ENCODE data around the gene HS3ST3A1. TPM values are rescaled to one million over a fixed set of nuclear protein-coding genes. Genes with fewer than 3 reads are reported as not detected.

Gene HS3ST3A1
- total and polyA plus RNA-seq, 2 of the 4 experiments (the other 2 are of a cell fraction) = 8.8 to 9.0 TPM

DNA sequence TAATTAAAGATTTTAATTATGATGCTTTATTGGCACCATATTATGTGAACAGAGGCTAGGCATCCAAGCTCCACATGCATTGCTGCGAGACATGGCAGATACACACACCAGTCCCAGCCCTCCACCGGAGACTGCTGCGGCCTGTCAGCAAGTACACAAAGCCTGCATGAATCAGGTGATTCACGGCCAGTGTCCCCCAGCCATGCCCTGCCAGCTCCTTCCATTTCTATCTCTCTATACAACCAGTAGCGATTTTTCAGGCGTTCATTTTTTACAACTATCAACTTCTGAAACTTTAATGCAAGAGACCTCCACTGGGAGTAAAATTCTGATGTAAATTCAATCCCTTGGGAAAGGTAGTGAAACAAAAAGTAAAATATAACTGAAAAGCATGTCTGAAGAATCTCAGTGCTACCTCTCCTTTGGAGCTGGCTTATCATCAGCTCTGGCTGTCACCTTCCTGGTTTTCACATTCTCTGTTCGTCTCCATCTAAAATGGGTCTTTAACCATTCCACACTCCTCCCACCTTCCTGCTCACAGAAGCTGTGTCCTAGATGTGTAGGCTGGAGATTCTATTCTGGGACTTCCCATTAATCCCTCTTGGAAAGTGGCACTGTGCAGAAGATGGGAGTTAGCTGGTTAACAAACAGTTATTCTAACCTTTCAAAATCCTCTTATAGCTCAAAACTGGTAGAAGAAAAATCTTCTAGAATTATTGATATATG, 32.2 kb downstream of the HS3ST3A1 start:
- peaks cover 2% of the 10 kb centered on the region; the same call in 1 of the 2 replicates for H3K36me3 ChIP-seq (ENCODE audit: control insufficient read depth, insufficient read depth, low read length)
- H3K56ac ChIP-seq (ENCODE audit: extremely low read depth, insufficient read depth, low read length) = no peak overlapping the region
- H3K4me1 ChIP-seq (ENCODE audit: control insufficient read depth, insufficient read depth, low read length) = peaks cover 8% of the 10 kb centered on the region
- 0 out of 3 replicates have a peak overlapping the region, but pooled peaks have one; percentile 37 for H2BK15ac ChIP-seq (ENCODE audit: low read depth, low read length)
- H3K79me1 ChIP-seq (ENCODE audit: low read depth in 1 of 2, low read length in 2 of 2) = peaks cover 35 to 68% of the 10 kb centered on the region in 2 experiments
- no peak overlapping the region for H3K14ac ChIP-seq (replicated peaks; ENCODE audit: low read depth, low read length)
- peak overlapping the region; percentile 75; the same call in 1 of the 2 replicates for H3K18ac ChIP-seq (ENCODE audit: low read depth, low read length)
- H2BK5ac ChIP-seq (ENCODE audit: low read depth, low read length, poor library complexity, severe bottlenecking) = no peak overlapping the region
- WGBS, 2 experiments (ENCODE audit: extremely low coverage in 2 of 2, insufficient read length in 1 of 2) = 100% methylated on average over 1 of the region's 7 CpGs; no CpG with 5 or more reads in 1 of the 2 experiments
- H3K27me3 ChIP-seq (ENCODE audit: control insufficient read depth, insufficient read depth, low read length) = no peaks in the 10 kb centered on the region
- H3K27ac ChIP-seq (ENCODE audit: insufficient read depth, low read length) = no peak overlapping the region
- H3K4ac ChIP-seq (ENCODE audit: low read depth, low read length) = 0 out of 2 replicates have a peak overlapping the region, but pooled peaks have one; percentile 3
- no peak overlapping the region; the same call in 1 of the 2 replicates for H3K23ac ChIP-seq (ENCODE audit: low read depth, low read length)
- in situ Hi-C loops (cut with MboI; ENCODE audit: low sequenced_read_pairs) = no loop called here
- H2AK5ac ChIP-seq (ENCODE audit: low read depth, low read length) = peak overlapping the region; percentile 54; the same call in 1 of the 2 replicates
- H3K9me3 ChIP-seq (ENCODE audit: control insufficient read depth, insufficient read depth, low read length) = peaks cover 5% of the 10 kb centered on the region
- H4K8ac ChIP-seq (ENCODE audit: low read depth in 2 of 2, low read length in 2 of 2) = peak overlapping the region; percentile 45 to 55; a peak in 2 of 4 replicates
- no peaks in the 10 kb centered on the region for H4K20me1 ChIP-seq (ENCODE audit: insufficient read depth, low read length)
- DNase-seq (no peak), ATAC-seq (ENCODE audit: low read depth) (no peak)
- H2BK20ac ChIP-seq (ENCODE audit: low read depth, low read length) = no peak overlapping the region
- no peak overlapping the region for H3K4me3 ChIP-seq (ENCODE audit: insufficient read depth, low read depth, low read length)
- CTCF ChIA-PET = interaction anchor here (0.7 to 1.0 kb wide), 2 partner anchors 14 to 226 kb away, joined by 3 read pairs; no protein-coding TSS in a partner anchor
- dilution Hi-C loops (cut with HindIII; ENCODE audit: low sequenced_read_pairs, unreplicated experiment) = no loop called here
- intact Hi-C loops (cut with micrococcal nuclease) = no loop called here
- H3K4me2 ChIP-seq (ENCODE audit: low read depth, low read length) = peak overlapping the region; percentile 54; the same call in 1 of the 2 replicates
- H2BK120ac ChIP-seq (ENCODE audit: low read depth, low read length) = no peak overlapping the region; the same call in 1 of the 2 replicates
- H4K5ac ChIP-seq (ENCODE audit: low read depth, low read length) = peak overlapping the region; percentile 79; the same call in 1 of the 2 replicates
- TF ChIP-seq, protein P1, sequence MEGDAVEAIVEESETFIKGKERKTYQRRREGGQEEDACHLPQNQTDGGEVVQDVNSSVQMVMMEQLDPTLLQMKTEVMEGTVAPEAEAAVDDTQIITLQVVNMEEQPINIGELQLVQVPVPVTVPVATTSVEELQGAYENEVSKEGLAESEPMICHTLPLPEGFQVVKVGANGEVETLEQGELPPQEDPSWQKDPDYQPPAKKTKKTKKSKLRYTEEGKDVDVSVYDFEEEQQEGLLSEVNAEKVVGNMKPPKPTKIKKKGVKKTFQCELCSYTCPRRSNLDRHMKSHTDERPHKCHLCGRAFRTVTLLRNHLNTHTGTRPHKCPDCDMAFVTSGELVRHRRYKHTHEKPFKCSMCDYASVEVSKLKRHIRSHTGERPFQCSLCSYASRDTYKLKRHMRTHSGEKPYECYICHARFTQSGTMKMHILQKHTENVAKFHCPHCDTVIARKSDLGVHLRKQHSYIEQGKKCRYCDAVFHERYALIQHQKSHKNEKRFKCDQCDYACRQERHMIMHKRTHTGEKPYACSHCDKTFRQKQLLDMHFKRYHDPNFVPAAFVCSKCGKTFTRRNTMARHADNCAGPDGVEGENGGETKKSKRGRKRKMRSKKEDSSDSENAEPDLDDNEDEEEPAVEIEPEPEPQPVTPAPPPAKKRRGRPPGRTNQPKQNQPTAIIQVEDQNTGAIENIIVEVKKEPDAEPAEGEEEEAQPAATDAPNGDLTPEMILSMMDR (conservative IDR thresholded peaks at IDR 0.05; ENCODE audit: low read depth, low read length) = no peak
- TF ChIP-seq BHLHE40 (IDR thresholded peaks at IDR 0.05; ENCODE audit: low read depth, low read length) (no peak), RAD21 (IDR thresholded peaks at IDR 0.05; ENCODE audit: low read length) (no peak), RCOR1 (IDR thresholded peaks at IDR 0.05; ENCODE audit: insufficient replicate concordance, low read length) (no peak)
- TF ChIP-seq, protein P2, sequence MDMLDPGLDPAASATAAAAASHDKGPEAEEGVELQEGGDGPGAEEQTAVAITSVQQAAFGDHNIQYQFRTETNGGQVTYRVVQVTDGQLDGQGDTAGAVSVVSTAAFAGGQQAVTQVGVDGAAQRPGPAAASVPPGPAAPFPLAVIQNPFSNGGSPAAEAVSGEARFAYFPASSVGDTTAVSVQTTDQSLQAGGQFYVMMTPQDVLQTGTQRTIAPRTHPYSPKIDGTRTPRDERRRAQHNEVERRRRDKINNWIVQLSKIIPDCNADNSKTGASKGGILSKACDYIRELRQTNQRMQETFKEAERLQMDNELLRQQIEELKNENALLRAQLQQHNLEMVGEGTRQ (IDR thresholded peaks at IDR 0.05; ENCODE audit: low read depth, low read length) = 0 out of 2 replicates have a peak, but pooled peaks have one; percentile 8
- no peak overlapping the region for H2AK9ac ChIP-seq (replicated peaks; ENCODE audit: low read depth, low read length, poor library complexity)
- H4K91ac ChIP-seq (ENCODE audit: insufficient read depth, low read depth, low read length) = no peak overlapping the region
- no peak overlapping the region for H3K9ac ChIP-seq (ENCODE audit: low read depth, low read length)
- no TSS peak for BruUV-seq (replicated peaks)
- H3K9me1 ChIP-seq (ENCODE audit: insufficient read depth, low read length) = 0 out of 2 replicates have a peak, but pooled peaks cover 6% of the 10 kb centered on the region
- no peak overlapping the region for H2AFZ ChIP-seq (replicated peaks; ENCODE audit: low read length, poor library complexity)
- POLR2A ChIA-PET (ENCODE audit: unreplicated experiment) = no interaction called here
